ENCODE results near the gene USP44.

Gene USP44

DNA sequence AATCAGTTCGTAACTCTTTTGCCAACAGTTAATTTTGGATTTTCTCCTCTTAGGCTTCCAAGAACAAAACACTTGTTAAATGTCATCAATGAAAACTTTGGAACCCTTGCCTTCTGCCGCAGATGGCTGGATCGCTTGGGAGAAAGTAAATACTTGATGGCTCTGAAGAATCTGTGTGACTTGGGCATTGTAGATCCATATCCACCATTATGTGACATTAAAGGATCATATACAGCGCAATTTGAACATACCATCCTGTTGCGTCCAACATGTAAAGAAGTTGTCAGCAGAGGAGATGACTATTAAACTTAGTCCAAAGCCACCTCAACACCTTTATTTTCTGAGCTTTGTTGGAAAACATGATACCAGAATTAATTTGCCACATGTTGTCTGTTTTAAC is 37.7 kb downstream of the USP44 start:
- peaks cover 70% of the 10 kb centered on the region for H3K36me3 ChIP-seq
- H3K9me3 ChIP-seq, result no peaks in the 10 kb centered on the region
- no peaks in the 10 kb centered on the region for H4K20me1 ChIP-seq
- no peak overlapping the region for H3K4me2 ChIP-seq
- H3K4me1 ChIP-seq, result no peaks in the 10 kb centered on the region
- H3K27me3 ChIP-seq, result no peaks in the 10 kb centered on the region
- no peak overlapping the region for H3K9ac ChIP-seq
- H3K4me3 ChIP-seq, result no peak overlapping the region
- TF ChIP-seq Cebpa-rat (IDR thresholded peaks at IDR 0.05), result no peak
- H3K27ac ChIP-seq, result no peak overlapping the region

DNA sequence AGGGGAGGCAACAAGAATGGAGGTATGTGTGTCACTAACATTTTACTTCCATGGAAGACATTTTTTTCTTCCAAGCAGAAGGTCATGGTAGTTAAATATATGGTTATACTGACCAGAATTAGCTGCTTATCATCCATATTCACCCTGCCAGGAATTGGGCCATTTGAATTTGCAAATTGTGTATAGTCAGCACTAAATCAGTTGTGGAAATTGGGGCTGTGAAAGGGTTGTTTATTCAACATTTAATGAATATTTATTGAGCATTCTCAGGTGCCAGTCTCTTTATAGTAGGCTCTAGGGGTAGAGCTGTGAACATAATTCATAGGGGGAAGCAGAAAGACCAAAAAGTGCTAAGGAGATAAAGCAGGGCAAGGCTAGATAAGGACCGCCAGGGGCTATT is 39.3 kb downstream of the USP44 start:
- Histone ChIP-seq H4K20me1 (0 out of 2 replicates have a peak, but pooled peaks cover 4% of the 10 kb centered on the region), H3K27me3 (no peaks in the 10 kb centered on the region), H3K4me1 (no peaks in the 10 kb centered on the region), H3K4me3 (no peak overlapping the region), H3K36me3 (peaks cover 86% of the 10 kb centered on the region), H3K27ac (no peak overlapping the region), H3K4me2 (no peak overlapping the region), H3K9me3 (no peaks in the 10 kb centered on the region), H3K9ac (no peak overlapping the region)
- TF ChIP-seq Cebpa-rat (IDR thresholded peaks at IDR 0.05), result no peak

DNA sequence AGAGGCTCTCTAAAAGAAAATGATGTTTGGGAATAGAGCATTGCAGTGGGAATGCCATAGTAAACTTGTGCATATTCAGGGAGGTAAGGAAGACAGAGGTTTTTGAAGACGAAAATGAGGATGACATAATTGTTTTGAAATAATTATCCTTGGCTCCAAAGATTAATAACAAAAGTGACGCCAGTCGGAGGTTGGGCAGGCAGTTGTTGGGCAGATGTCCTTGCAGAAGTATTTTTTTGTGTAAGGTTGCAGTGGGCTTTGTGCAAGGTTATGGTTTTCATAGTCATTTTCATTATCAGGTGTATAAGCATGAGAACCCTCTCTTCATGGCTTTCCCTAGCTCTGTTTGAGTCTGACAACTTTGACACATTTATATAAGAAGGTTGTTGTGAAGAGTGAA is 42.0 kb downstream of the USP44 start:
- H3K27me3 ChIP-seq, result no peaks in the 10 kb centered on the region
- no peak overlapping the region for H3K9ac ChIP-seq
- H3K36me3 ChIP-seq, result peaks cover 100% of the 10 kb centered on the region
- TF ChIP-seq Cebpa-rat (IDR thresholded peaks at IDR 0.05), result no peak
- H4K20me1 ChIP-seq, result 0 out of 2 replicates have a peak, but pooled peaks cover 11% of the 10 kb centered on the region
- H3K4me3 ChIP-seq, result no peak overlapping the region
- H3K9me3 ChIP-seq, result no peaks in the 10 kb centered on the region
- H3K4me2 ChIP-seq, result no peak overlapping the region
- H3K27ac ChIP-seq, result no peak overlapping the region
- H3K4me1 ChIP-seq, result no peaks in the 10 kb centered on the region

DNA sequence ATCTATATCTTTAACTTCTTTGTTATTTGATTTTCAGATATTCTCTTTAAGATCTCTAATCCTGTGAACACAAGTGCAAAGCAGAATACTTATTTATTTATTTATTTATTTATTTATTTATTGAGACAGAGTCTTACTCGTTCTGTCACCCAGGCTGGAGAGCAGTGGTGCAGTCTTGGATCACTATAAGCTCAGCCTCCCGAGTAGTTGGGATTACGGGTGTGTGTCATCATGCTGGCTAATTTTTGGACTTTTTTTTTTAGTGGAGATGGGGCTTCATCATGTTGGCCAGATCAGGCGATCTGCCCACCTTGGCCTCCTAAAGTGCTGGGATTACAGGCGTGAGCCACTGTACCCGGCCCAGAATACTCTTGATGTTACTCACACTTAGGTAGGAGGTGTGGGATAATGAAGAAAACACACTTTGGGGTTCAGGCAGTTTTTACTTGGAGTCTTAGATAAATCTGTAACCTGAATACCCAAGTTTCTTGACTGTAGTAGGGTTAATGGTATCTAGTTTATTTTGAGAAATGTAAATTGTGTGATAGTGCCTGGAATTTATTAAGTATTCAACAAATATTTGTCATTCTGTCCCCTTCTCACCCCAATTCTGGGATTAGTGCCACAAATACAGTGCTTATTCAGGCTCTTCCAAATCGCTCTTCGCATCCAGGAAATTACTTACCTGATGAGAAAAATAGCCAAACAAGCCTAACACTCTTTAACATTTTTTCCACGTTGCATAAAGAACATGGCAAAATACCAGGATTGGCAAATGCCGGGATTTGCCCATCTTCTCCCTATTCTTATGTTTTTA is 44.4 kb downstream of the USP44 start:
- Histone ChIP-seq H3K9ac (no peak overlapping the region), H3K27ac (no peak overlapping the region), H3K27me3 (no peaks in the 10 kb centered on the region), H3K4me3 (no peak overlapping the region), H3K9me3 (no peaks in the 10 kb centered on the region), H3K36me3 (peaks cover 98% of the 10 kb centered on the region), H4K20me1 (peaks cover 25% of the 10 kb centered on the region), H3K4me1 (no peaks in the 10 kb centered on the region), H3K4me2 (no peak overlapping the region)
- TF ChIP-seq Cebpa-rat (IDR thresholded peaks at IDR 0.05), result no peak

DNA sequence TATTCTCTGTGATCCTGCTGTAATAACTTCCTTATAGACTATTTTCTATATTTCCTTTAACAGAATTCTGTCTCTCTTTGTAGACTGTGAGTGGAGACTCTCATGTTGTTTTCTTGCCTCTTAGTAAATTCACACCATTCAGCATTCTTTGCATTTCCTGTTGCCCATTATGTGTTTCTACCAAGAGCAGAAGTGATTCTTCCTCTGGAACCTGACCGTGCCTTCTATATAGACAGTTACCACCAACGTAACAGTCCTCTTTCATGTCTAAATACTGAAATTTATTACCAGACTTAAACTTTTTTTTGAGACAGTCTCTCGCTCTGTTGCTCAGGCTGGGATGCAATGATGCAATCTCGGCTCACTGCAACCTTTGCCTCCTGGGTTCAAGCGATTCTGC is 46.2 kb downstream of the USP44 start:
- Histone ChIP-seq H3K4me1 (no peaks in the 10 kb centered on the region), H3K4me3 (no peak overlapping the region), H3K9me3 (no peaks in the 10 kb centered on the region), H3K27ac (no peak overlapping the region), H3K36me3 (peaks cover 97% of the 10 kb centered on the region), H3K4me2 (no peak overlapping the region), H3K27me3 (no peaks in the 10 kb centered on the region), H3K9ac (no peak overlapping the region), H4K20me1 (peaks cover 36% of the 10 kb centered on the region)
- TF ChIP-seq Cebpa-rat (IDR thresholded peaks at IDR 0.05), result no peak

DNA sequence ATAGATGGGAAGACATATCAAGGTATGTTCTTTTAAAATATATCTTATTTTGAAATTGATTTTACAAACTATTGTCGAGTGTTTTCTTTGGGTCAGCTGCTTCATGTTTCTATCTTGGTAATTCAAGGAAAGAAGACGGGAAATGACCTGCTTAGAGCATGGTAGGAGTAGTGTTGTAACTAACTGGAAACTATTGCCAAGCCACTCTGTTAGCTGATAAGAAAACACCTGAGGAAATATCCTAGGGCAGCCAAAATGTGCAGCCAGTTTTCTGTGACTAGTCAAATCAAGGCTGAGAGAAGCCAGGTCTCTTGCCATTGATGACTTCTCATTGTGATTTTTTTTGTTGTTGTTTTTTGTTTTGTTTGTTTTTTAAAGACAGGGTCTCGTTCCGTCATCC is 47.1 kb downstream of the USP44 start:
- Histone ChIP-seq H3K4me1 (no peaks in the 10 kb centered on the region), H3K27ac (no peak overlapping the region), H3K9ac (no peak overlapping the region), H3K9me3 (peaks cover 7% of the 10 kb centered on the region), H4K20me1 (peaks cover 36% of the 10 kb centered on the region), H3K36me3 (peaks cover 96% of the 10 kb centered on the region), H3K4me3 (no peak overlapping the region), H3K4me2 (no peak overlapping the region), H3K27me3 (no peaks in the 10 kb centered on the region)
- TF ChIP-seq Cebpa-rat (IDR thresholded peaks at IDR 0.05), result no peak

DNA sequence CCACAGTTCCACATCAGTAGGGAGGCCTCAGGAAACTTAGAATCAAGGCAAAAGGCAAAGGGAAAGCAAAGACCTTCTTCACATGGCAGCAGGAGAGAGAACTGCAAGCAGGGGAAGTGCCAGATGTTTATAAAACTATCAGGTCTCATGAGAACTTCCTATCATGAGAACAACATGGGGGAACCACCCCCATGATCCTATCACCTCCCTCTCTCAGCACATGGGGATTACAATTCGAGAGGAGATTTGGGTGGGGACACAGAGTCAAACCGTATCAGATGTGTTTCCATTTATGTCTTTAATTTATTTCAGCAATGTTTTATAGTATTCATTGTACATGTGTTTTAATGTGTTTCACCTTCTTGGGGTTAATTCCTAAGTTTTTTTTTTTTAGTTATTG is 51.5 kb downstream of the USP44 start:
- Histone ChIP-seq H3K9me3 (peaks cover 14% of the 10 kb centered on the region), H4K20me1 (peaks cover 29% of the 10 kb centered on the region), H3K27me3 (no peaks in the 10 kb centered on the region), H3K4me3 (no peak overlapping the region), H3K4me2 (no peak overlapping the region), H3K4me1 (no peaks in the 10 kb centered on the region), H3K36me3 (peaks cover 96% of the 10 kb centered on the region), H3K9ac (no peak overlapping the region), H3K27ac (no peak overlapping the region)
- no peak for TF ChIP-seq Cebpa-rat (IDR thresholded peaks at IDR 0.05)

DNA sequence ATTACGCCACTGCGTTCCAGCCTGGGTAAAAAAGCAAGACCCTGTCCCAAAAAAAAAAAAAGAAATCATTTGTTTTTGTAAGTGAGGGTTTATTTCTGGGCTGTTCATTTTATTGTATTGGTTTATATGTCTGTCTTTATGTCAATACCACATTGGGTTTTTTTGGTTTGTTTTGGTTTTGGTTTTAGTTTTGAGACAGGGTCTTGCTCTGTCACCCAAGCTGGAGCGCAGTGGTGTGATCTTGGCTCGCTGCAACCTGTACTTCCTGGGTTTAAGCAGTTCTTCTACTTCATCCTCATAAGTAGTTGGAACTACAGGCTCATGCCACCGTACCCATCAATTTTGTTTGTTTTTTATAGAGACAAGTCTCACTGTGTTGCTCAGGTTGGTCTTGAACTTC is 52.3 kb downstream of the USP44 start:
- no peak overlapping the region for H3K4me2 ChIP-seq
- no peak overlapping the region for H3K27ac ChIP-seq
- H3K4me3 ChIP-seq, result no peak overlapping the region
- H3K4me1 ChIP-seq, result no peaks in the 10 kb centered on the region
- peaks cover 24% of the 10 kb centered on the region for H4K20me1 ChIP-seq
- peaks cover 14% of the 10 kb centered on the region for H3K9me3 ChIP-seq
- no peaks in the 10 kb centered on the region for H3K27me3 ChIP-seq
- no peak overlapping the region for H3K9ac ChIP-seq
- no peak for TF ChIP-seq Cebpa-rat (IDR thresholded peaks at IDR 0.05)
- peaks cover 93% of the 10 kb centered on the region for H3K36me3 ChIP-seq

DNA sequence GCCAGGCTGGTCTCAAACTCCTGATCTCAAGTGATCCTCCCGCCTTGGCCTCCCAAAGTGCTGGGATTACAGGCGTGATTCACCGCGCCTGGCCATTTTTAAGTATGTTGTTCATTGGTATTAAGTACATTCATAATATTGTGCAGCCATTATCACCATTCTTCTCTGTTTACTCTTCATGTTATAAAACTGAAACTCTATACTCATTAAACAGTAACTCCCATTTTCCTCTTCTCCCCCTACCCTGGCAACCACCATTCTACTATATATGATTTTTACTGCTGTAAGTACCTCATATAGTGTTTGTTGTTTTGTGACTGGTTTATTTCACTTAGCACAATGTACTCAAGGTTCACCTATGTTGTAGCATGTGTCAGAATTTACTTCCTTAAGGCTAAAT is 54.2 kb downstream of the USP44 start:
- Histone ChIP-seq H3K4me2 (no peak overlapping the region), H3K9me3 (peaks cover 14% of the 10 kb centered on the region), H3K27me3 (no peaks in the 10 kb centered on the region), H3K9ac (no peak overlapping the region), H3K4me3 (no peak overlapping the region), H3K27ac (no peak overlapping the region), H4K20me1 (peaks cover 12% of the 10 kb centered on the region), H3K4me1 (no peaks in the 10 kb centered on the region), H3K36me3 (peaks cover 95% of the 10 kb centered on the region)
- no peak for TF ChIP-seq Cebpa-rat (IDR thresholded peaks at IDR 0.05)

DNA sequence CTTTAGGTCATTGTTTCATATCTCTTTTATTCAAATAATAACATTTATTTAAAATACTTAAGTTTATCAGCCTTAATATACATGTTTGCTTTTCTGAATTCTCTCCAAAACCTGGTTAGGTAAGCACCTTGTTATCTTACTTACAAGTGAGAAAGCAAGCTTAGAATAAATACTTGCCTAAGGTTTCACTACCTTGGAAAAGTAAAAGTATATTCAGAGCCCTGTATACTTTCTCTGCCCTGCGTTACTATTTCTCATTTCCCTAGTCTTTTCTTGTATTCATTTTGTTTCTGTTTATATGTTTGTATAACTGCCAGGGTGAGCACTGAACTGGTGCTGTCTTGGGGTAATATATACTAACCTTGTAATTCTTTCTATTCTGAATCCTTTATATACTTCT is 55.8 kb downstream of the USP44 start:
- no peaks in the 10 kb centered on the region for H3K4me1 ChIP-seq
- TF ChIP-seq Cebpa-rat (IDR thresholded peaks at IDR 0.05), result no peak

More for the DNA sequence above, 55.8 kb downstream of the USP44 start:
- peaks cover 14% of the 10 kb centered on the region for H3K9me3 ChIP-seq
- H3K4me3 ChIP-seq, result no peak overlapping the region
- H4K20me1 ChIP-seq, result no peaks in the 10 kb centered on the region
- H3K36me3 ChIP-seq, result peaks cover 94% of the 10 kb centered on the region
- H3K27me3 ChIP-seq, result no peaks in the 10 kb centered on the region
- H3K4me2 ChIP-seq, result no peak overlapping the region
- H3K27ac ChIP-seq, result no peak overlapping the region
- no peak overlapping the region for H3K9ac ChIP-seq
